ENCODE measurements around the gene C1orf35. TPM values are rescaled to one million over a fixed set of nuclear protein-coding genes. Genes with fewer than 3 reads are reported as not detected.

Gene C1orf35
- total RNA-seq, 1 experiment from 2014 or later, result 31.0 TPM

GRCh38 chr1:228123505-228123904, 20.4 kb upstream of the C1orf35 start:
- TF ChIP-seq CTCF (conservative IDR thresholded peaks at IDR 0.05), result no peak
- 0 out of 4 replicates have a peak, but pooled peaks cover 0 to 3% of the 10 kb centered on the region in 2 experiments for H3K4me1 Mint-ChIP-seq
- no peak overlapping the region for H2BK120ac ChIP-seq (ENCODE audit: low read depth, low read length, poor library complexity, severe bottlenecking)
- H2AK5ac ChIP-seq (ENCODE audit: insufficient read length, low read length), result no peak overlapping the region
- no peak overlapping the region for H2BK5ac ChIP-seq (ENCODE audit: insufficient read length, low read length)
- no peak overlapping the region for H3K14ac ChIP-seq (ENCODE audit: insufficient read depth, low read length)
- H2BK15ac ChIP-seq (ENCODE audit: low read depth, low read length), result no peak overlapping the region
- H4K5ac ChIP-seq (ENCODE audit: insufficient read length, low read depth, low read length), result no peak overlapping the region
- H3K36me3 Mint-ChIP-seq (ENCODE audit: insufficient read depth in 1 of 3, low read depth in 3 of 3), result no peaks in the 10 kb centered on the region
- H3K9me3 Mint-ChIP-seq, result peaks cover 17 to 20% of the 10 kb centered on the region in 2 experiments
- no peak for DNase-seq
- no peak overlapping the region for H3K4me2 ChIP-seq (ENCODE audit: insufficient read depth, insufficient read length, low read length)
- H4K91ac ChIP-seq (ENCODE audit: insufficient read length, low read depth, low read length), result no peak overlapping the region
- no peaks in the 10 kb centered on the region for H4K20me1 ChIP-seq (ENCODE audit: control insufficient read depth, insufficient read depth, insufficient read length)
- no peaks in the 10 kb centered on the region for H3K79me2 ChIP-seq (ENCODE audit: insufficient read depth, low read length)
- H3K27ac ChIP-seq (ENCODE audit: insufficient read length, low read depth, low read length), result no peak overlapping the region
- no peak overlapping the region for H3K27ac Mint-ChIP-seq
- no peak overlapping the region for H2AFZ ChIP-seq (ENCODE audit: low read length)
- H3K23ac ChIP-seq (ENCODE audit: insufficient read length, low read depth, low read length), result no peak overlapping the region
- no peak overlapping the region for H4K8ac ChIP-seq (replicated peaks; ENCODE audit: insufficient read length, low read depth, low read length)
- no peaks in the 10 kb centered on the region for H3K4me1 ChIP-seq (ENCODE audit: insufficient read depth, low read length)
- peaks cover 2% of the 10 kb centered on the region; the same call in 1 of the 2 replicates for H3K27me3 ChIP-seq (ENCODE audit: insufficient read depth, low read length)
- no CpG with 5 or more reads among the region's 2 CpGs for WGBS (ENCODE audit: extremely low coverage, insufficient read length, low lambda C conversion rate)
- H3T11ph ChIP-seq (ENCODE audit: low read length), result no peak overlapping the region
- no peak overlapping the region for H3K18ac ChIP-seq (ENCODE audit: insufficient read length, low read depth, low read length)
- H3K79me1 ChIP-seq (ENCODE audit: insufficient read depth, low read depth, low read length, poor library complexity, severe bottlenecking), result no peaks in the 10 kb centered on the region
- no peak overlapping the region for H3K4me3 Mint-ChIP-seq
- H3K23me2 ChIP-seq (ENCODE audit: insufficient read length, low read depth, low read length, poor library complexity, severe bottlenecking), result no peaks in the 10 kb centered on the region
- H3K9ac ChIP-seq (ENCODE audit: extremely low read depth, insufficient read length, low read length), result no peak overlapping the region
- no peak overlapping the region for H2BK20ac ChIP-seq (ENCODE audit: low read depth, low read length, poor library complexity, severe bottlenecking)
- H3K9me3 ChIP-seq (ENCODE audit: control insufficient read depth, low read depth, low read length), result no peaks in the 10 kb centered on the region
- no peak overlapping the region for H3K4ac ChIP-seq (ENCODE audit: low read depth, low read length)
- no peak overlapping the region for H2BK12ac ChIP-seq (ENCODE audit: insufficient read length, low read depth, low read length)
- no peak overlapping the region for H3K56ac ChIP-seq (ENCODE audit: insufficient read length, low read depth, low read length)
- H3K27me3 Mint-ChIP-seq (ENCODE audit: low read depth), result peaks cover 69% of the 10 kb centered on the region
